Osteocyte (in vitro differentiated cells): ENCODE data around the gene GADD45G. TPM values are rescaled to one million over a fixed set of nuclear protein-coding genes. Genes with fewer than 3 reads are reported as not detected.

ENCODE experiments used
- DNase-seq: peaks from one replicate; pipeline ENCODE4 v3.0.0; 2021; ENCODE audit warnings: mixed read lengths; ENCODE audit not compliant: unreplicated experiment; ENCODE audit errors: extremely low spot score
- H3K27ac Mint-ChIP-seq: one replicate; pipeline ENCODE4 v1.8.0; 2021; ENCODE audit warnings: mild to moderate bottlenecking, mixed read lengths; ENCODE audit not compliant: unreplicated experiment
- H3K27me3 Mint-ChIP-seq: one replicate; pipeline ENCODE4 v1.8.0; 2021; ENCODE audit warnings: mixed read lengths; ENCODE audit not compliant: unreplicated experiment
- H3K36me3 Mint-ChIP-seq: one replicate; pipeline ENCODE4 v1.8.0; 2021; ENCODE audit warnings: mixed read lengths; ENCODE audit not compliant: unreplicated experiment
- H3K4me1 Mint-ChIP-seq: one replicate; pipeline ENCODE4 v1.8.0; 2021; ENCODE audit warnings: mixed read lengths; ENCODE audit not compliant: unreplicated experiment
- H3K4me3 Mint-ChIP-seq: one replicate; pipeline ENCODE4 v1.8.0; 2021; ENCODE audit warnings: mild to moderate bottlenecking, moderate library complexity, mixed read lengths; ENCODE audit not compliant: unreplicated experiment
- H3K9me3 Mint-ChIP-seq: one replicate; pipeline ENCODE4 v1.8.0; 2021; ENCODE audit warnings: mixed read lengths; ENCODE audit not compliant: unreplicated experiment
- total RNA-seq: library from RNA; stranded (reverse); gene quantifications from 2 replicates; pipeline ENCODE4 v1.2.1, GENCODE V29; 2021
- TF ChIP-seq, protein P1 (sequence below): fragments of 200-600 bp; sonication (generic); IDR thresholded peaks from 2 replicates; pipeline ENCODE4 v1.5.0; 2021; ENCODE audit warnings: antibody characterized with exemption, mild to moderate bottlenecking, moderate library complexity

Gene GADD45G
- total RNA-seq, 1 donor from 2014 or later: 1.0 TPM

DNA sequence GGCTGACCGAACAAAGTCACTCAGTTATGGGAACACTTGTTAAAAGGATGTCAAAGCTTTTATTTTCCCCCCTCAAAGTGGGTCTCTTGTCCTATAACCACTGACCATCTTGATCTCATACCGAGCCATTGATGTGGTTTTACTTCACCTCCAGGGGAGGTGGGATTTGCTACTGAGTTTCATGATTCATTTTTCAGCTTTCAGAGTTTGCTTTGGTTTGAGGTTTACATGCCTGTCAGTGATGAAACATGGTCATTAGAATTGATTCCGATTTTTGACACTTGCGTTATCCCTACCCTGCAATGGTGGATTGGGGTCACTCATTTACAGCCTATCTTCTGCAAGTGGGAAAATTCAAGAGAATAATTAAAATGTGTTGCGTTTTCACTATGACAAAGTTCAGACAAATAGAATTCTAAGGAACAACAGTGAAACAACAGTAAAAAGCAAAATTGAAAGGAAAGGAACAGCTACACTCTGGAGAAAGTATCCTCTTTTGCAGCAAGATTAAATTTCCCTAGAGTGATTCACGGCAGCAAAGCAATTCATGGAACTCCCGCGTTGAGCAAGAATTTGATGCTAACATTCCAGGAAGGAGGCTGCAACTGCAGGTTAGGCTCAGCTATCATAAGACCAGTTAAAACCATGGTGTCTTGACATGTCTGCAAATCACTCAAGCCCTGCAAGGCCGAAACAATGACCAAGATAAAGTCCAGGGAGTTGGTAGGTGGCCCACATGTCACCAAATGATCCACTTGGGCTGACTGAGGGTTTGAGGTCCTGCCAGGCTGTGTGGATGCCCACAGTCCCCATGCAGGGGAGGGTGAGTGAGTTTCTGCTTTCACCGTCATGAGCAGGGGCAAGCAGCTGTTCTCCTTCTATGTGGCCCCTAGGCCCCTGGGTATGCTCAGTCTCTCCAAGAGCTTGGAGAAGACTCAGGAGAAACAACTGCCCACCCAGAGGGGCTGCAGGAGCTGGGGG lies 9.4 kb downstream of the GADD45G start:
- Mint-ChIP-seq H3K4me1 (no peaks in the 10 kb centered on the region), H3K36me3 (no peaks in the 10 kb centered on the region), H3K4me3 (no peak overlapping the region), H3K9me3 (no peaks in the 10 kb centered on the region), H3K27ac (no peak overlapping the region), H3K27me3 (peaks cover 10% of the 10 kb centered on the region)
- no peak for DNase-seq
- TF ChIP-seq, protein P1, sequence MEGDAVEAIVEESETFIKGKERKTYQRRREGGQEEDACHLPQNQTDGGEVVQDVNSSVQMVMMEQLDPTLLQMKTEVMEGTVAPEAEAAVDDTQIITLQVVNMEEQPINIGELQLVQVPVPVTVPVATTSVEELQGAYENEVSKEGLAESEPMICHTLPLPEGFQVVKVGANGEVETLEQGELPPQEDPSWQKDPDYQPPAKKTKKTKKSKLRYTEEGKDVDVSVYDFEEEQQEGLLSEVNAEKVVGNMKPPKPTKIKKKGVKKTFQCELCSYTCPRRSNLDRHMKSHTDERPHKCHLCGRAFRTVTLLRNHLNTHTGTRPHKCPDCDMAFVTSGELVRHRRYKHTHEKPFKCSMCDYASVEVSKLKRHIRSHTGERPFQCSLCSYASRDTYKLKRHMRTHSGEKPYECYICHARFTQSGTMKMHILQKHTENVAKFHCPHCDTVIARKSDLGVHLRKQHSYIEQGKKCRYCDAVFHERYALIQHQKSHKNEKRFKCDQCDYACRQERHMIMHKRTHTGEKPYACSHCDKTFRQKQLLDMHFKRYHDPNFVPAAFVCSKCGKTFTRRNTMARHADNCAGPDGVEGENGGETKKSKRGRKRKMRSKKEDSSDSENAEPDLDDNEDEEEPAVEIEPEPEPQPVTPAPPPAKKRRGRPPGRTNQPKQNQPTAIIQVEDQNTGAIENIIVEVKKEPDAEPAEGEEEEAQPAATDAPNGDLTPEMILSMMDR: no peak

DNA sequence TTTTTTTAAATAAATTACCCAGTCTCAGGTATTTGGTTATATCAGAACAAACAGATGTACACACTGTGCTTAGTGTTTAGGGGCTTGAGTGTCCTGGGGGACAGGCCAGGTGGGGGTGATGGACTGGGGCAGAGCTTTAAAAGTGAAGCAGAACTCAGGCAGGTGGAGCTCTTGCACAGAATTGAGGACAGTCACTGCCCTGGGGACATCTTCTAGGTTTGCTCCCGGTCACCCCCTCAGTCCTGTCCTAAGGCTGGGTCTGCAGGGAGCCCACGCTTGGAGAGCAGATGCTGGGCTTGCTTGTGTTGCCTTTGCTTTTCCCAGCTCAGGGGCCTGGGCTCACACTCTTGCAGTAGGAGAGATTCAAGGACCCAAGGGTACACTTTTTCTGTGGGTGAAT lies 10.8 kb downstream of the GADD45G start:
- H3K27ac Mint-ChIP-seq: no peak overlapping the region

DNA sequence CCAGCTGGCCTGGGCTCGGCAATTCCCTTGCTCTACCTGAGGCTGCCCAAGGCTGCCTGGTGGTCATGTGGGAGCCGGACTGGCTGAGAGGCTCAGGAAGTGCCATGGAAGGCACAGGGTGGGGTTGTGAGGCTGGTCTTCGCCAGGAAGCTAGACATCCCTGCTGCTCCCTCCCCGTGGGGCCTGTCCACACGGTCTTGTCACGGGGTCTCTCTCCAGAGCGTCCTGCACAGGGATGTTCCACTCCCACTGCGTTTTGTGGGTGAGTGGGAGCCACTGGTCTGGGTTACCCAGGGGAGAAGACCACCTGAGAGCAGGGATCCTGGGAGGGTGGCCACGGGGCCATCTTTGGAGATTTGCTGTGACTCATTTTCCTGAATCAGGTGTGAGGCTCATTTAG lies 11.6 kb downstream of the GADD45G start:
- TF ChIP-seq, protein P1: no peak
- no peak overlapping the region for H3K27ac Mint-ChIP-seq
- peaks cover 3% of the 10 kb centered on the region for H3K27me3 Mint-ChIP-seq
- H3K4me3 Mint-ChIP-seq: no peak overlapping the region
- no peaks in the 10 kb centered on the region for H3K4me1 Mint-ChIP-seq
- no peaks in the 10 kb centered on the region for H3K36me3 Mint-ChIP-seq
- H3K9me3 Mint-ChIP-seq: no peaks in the 10 kb centered on the region
- DNase-seq: no peak

More for the DNA sequence above, 10.8 kb downstream of the GADD45G start:
- DNase-seq: no peak
- Mint-ChIP-seq H3K36me3 (no peaks in the 10 kb centered on the region), H3K9me3 (no peaks in the 10 kb centered on the region), H3K4me1 (no peaks in the 10 kb centered on the region), H3K4me3 (no peak overlapping the region), H3K27me3 (peaks cover 3% of the 10 kb centered on the region)
- TF ChIP-seq, protein P1: no peak

DNA sequence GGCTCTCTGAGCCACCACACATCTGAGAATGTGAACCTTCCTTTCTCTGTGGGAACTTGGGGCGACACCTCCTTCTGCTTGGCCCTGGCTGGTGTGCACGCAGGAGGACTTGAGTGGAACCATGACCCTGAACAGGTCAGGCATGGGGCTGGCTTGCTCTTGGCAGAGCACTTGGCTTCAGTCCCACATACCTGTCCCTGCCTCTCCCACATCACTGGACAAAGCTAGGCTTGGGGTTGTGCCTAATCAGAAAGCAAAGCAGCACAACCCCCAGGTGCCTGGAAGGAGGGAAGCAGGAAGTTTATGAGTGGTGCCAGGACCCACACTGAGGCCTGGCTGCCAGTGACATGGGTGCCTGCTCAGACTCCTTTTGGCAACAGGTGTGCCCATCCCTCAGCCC lies 13.2 kb downstream of the GADD45G start:
- Mint-ChIP-seq H3K27ac (no peak overlapping the region), H3K9me3 (no peaks in the 10 kb centered on the region), H3K4me3 (no peak overlapping the region), H3K36me3 (no peaks in the 10 kb centered on the region), H3K4me1 (no peaks in the 10 kb centered on the region), H3K27me3 (peaks cover 11% of the 10 kb centered on the region)
- no peak for DNase-seq
- TF ChIP-seq, protein P1: no peak

DNA sequence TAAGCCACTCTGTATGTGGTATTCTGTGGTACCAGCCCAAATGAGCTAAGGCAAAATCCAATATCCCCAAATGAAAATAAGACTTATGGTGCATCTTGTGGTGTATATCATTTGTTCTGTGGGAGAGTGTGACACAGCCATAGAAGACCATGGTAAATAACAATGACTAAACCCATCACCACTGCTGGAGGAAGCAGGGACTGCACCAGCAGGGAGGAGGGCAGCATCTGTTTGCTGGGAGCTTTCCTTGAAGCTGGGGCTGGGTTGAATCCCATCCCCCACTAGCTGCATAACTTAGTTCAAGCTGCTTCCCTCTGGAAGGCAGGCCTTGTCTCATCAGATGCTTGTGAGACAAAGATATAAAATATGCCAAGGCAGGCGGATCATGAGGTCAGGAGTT lies 14.2 kb downstream of the GADD45G start:
- no peaks in the 10 kb centered on the region for H3K36me3 Mint-ChIP-seq
- H3K9me3 Mint-ChIP-seq: no peaks in the 10 kb centered on the region
- no peak for DNase-seq
- no peaks in the 10 kb centered on the region for H3K4me1 Mint-ChIP-seq
- no peak overlapping the region for H3K27ac Mint-ChIP-seq
- TF ChIP-seq, protein P1: no peak
- peaks cover 14% of the 10 kb centered on the region for H3K27me3 Mint-ChIP-seq
- H3K4me3 Mint-ChIP-seq: no peak overlapping the region
